Lower leg skin (tissue), 4 donors: ENCODE measurements around the gene SAMD10. TPM values are rescaled to one million over a fixed set of nuclear protein-coding genes. Genes with fewer than 3 reads are reported as not detected.
"Not testable (repeated sequence)": the region's sequence is repeated elsewhere in the genome, so short reads cannot be mapped to it uniquely, and the experiment has no call there.

Source experiments
- DNase-seq, 2 donors: peaks; one replicate each; pipeline ENCODE4 v3.0.0-alpha.2; 2019; ENCODE audit warnings: low spot score in 2 of 2
- H3K4me3 ChIP-seq: fragments of 200-600 bp; sonication (generic); 2 replicates; pipeline ENCODE4 v1.5.1; 2017; ENCODE audit warnings: mild to moderate bottlenecking, low read depth; ENCODE audit not compliant: poor library complexity, severe bottlenecking
- POLR2A ChIP-seq, 2 donors: fragments of 450-650 bp; IDR thresholded peaks; one replicate each; pipeline ENCODE4 v1.6.1; 2016 to 2017; ENCODE audit warnings: antibody characterized with exemption in 2 of 2, mild to moderate bottlenecking in 1 of 2, moderate library complexity in 1 of 2
- WGBS, 2 donors: methylation state at CpG; one replicate each; pipeline ENCODE4 v1.1.5; 2018; 5-methylcytosine and 5-hydroxymethylcytosine counted together
- intact Hi-C: fragments of 100-400 bp; cut with DNase I; formaldehyde crosslinking; loops from one replicate; pipeline ENCODE4 v1.15.0; 2023; ENCODE audit warnings: low total_unique reads
- total RNA-seq, 4 donors: library from RNA; depleted of rRNA; stranded (reverse); fragments of >200 nt; gene quantifications; one replicate each; pipeline ENCODE4 v1.1.0, GENCODE V29; 2016
- TF ChIP-seq, protein P1 (sequence below), 3 donors: fragments of 450-650 bp; IDR thresholded peaks; one replicate each; pipeline ENCODE4 v1.5.1; 2016; ENCODE audit warnings: antibody characterized with exemption in 3 of 3, mild to moderate bottlenecking in 3 of 3, moderate library complexity in 2 of 3

Gene SAMD10
- total RNA-seq, 4 donors from 2014 or later: 8.1 to 11.3 (median 10.6) TPM

DNA sequence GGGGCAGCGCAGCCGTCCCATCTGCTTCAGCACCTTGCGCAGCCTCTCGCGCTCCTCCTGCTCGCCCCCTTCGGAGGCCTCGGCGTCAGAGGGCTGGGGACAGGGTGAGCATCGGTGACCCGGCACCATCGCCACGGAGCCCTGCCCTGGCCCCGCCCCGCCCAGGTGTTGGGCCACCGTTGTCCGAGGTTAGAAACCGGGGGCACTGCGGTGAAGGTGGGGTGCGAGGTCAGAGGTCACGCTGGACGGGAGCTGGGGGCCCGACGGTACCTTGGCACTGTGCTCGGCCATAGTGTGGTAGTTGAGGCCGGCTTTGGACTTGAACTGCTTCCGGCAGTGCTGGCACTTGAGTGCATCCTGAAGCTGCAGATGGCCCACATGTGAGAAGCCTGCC, 16.1 kb downstream of the SAMD10 start:
- H3K4me3 ChIP-seq: no peak overlapping the region
- no peak for DNase-seq
- intact Hi-C loops: no loop called here
- no peak for TF ChIP-seq POLR2A (IDR thresholded peaks at IDR 0.05)
- TF ChIP-seq, protein P1, sequence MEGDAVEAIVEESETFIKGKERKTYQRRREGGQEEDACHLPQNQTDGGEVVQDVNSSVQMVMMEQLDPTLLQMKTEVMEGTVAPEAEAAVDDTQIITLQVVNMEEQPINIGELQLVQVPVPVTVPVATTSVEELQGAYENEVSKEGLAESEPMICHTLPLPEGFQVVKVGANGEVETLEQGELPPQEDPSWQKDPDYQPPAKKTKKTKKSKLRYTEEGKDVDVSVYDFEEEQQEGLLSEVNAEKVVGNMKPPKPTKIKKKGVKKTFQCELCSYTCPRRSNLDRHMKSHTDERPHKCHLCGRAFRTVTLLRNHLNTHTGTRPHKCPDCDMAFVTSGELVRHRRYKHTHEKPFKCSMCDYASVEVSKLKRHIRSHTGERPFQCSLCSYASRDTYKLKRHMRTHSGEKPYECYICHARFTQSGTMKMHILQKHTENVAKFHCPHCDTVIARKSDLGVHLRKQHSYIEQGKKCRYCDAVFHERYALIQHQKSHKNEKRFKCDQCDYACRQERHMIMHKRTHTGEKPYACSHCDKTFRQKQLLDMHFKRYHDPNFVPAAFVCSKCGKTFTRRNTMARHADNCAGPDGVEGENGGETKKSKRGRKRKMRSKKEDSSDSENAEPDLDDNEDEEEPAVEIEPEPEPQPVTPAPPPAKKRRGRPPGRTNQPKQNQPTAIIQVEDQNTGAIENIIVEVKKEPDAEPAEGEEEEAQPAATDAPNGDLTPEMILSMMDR (IDR thresholded peaks at IDR 0.05): no peak
- 91 to 98% methylated on average over 25 to 27 of the region's 27 CpGs for WGBS, 2 donors

DNA sequence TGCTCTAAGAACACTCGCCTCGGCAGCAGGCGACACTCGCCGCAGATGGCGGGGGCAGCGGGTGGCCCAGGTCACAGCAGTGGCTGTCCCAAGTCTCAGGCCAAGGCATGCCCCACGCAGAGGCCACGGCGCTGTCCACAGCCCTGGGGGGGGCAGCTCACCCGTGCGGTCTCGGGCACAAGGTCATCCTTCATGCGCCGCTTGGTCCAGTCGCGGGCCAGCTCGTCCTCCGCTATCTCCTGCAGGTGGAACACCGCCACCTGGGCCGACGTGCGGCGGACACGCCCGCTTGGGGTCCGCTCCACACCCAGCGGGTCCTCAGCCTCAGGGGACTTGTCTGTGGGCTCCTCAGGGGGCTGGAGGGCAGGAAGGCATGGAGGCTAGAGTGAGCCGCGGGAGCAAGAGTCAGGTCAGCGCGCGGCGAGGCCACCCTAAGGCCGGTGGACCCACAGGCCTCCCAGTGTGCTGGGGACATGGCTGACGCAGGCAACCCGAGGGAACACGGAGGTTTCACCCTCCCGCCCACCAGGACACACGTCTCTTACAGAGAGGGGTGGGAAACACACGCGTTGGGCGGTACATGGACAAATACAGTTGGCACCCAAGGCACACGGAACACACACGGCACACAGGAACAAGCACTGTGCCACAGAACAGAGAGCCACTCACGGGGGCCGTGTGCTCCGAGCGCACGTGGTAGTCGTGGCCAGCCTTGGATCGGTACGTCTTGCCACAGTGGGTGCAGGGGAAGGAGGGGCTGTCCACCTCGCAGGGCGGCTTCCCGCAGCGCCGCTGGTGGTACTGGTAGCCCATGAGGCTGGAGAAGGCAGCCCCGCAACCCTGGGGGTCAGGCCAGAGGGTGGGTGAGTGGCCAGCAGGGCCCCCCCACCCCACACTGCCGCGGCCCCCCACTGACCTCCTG, 16.8 kb downstream of the SAMD10 start:
- intact Hi-C loops: no loop called here
- TF ChIP-seq, protein P1 (IDR thresholded peaks at IDR 0.05): no peak
- no peak for TF ChIP-seq POLR2A (IDR thresholded peaks at IDR 0.05)
- 95 to 97% methylated on average over 34 to 60 of the region's 61 CpGs for WGBS, 2 donors
- no peak for DNase-seq
- H3K4me3 ChIP-seq: no peak overlapping the region

- WGBS, 2 donors: 85 to 88% methylated on average over 26 of the region's 26 CpGs
- intact Hi-C loops: no loop called here
- TF ChIP-seq, protein P1 (IDR thresholded peaks at IDR 0.05): no peak
- TF ChIP-seq POLR2A (IDR thresholded peaks at IDR 0.05): no peak
- no peak for DNase-seq
- H3K4me3 ChIP-seq: no peak overlapping the region
Measured at GRCh38 chr20:63961664-63962425, 17.6 kb downstream of the SAMD10 start.

DNA sequence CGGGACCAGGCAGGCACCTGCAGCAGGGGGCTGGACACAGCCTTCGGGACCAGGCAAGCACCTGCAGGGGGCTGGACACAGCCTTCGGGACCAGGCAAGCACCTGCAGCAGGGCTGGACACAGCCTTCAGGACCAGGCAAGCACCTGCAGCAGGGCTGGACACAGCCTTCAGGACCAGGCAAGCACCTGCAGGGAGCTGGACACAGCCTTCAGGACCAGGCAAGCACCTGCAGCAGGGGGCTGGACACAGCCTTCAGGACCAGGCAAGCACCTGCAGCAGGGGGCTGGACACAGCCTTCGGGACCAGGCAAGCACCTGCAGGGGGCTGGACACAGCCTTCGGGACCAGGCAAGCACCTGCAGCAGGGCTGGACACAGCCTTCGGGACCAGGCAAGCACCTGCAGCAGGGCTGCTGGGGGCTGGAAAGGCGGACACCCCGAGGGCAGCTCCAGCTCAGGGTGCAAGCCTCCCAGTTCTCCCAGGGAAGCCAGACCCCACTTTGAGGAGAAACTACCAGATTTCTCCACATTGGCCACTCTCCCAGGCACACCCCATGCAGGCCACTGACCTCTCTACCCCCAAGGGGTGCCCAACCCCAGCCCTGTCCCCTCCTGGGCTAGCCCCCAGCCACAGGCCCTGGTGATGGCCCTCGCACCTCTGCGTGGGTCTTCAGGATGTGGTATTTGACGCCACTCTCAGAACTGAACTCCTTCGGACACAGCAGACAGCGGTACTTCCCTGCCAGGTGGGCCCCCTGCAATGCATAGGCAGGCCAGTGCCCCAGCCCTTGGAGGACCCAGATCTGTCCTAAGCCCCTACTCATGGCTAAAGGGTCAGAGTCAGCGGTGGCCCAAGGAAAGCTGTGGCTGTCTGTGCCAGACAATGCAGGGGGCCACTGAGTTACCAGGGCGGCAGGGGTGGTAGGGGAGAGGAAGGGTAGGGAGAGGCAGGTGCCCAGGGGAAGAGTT, 18.5 kb downstream of the SAMD10 start:
- DNase-seq, H3K4me3 ChIP-seq, intact Hi-C loops: not testable (repeated sequence)
- WGBS, 2 donors: 92 to 96% methylated on average over 11 to 13 of the region's 15 CpGs

- WGBS, 2 donors: 92 to 99% methylated on average over 14 to 16 of the region's 17 CpGs
- no peak overlapping the region for H3K4me3 ChIP-seq
- intact Hi-C loops: no loop called here
- DNase-seq: no peak
- no peak for TF ChIP-seq POLR2A (IDR thresholded peaks at IDR 0.05)
- TF ChIP-seq, protein P1 (IDR thresholded peaks at IDR 0.05): no peak
Measured at GRCh38 chr20:63959699-63960075, 19.8 kb downstream of the SAMD10 start.
